A673 (cell line): Measurements from ENCODE around the gene FADS6. TPM values are rescaled to one million over a fixed set of nuclear protein-coding genes. Genes with fewer than 3 reads are reported as not detected.

Experiments used
- BruUV-seq: library from RNA; stranded (reverse); fragments of 400-500 nt; replicated peaks from 2 replicates; lab custom pipeline; 2021; lab: Mats Ljungman, UMichigan
- CTCF ChIA-PET: fragments of 300-600 bp; sonication (Branson Sonifier 250); formaldehyde crosslinking; loops from one replicate; lab custom pipeline; 2022; ENCODE audit warnings: antibody characterized with exemption; lab: Charles Lee
- POLR2A ChIA-PET: fragments of 300-600 bp; sonication (Branson Sonifier 250); formaldehyde crosslinking; loops from one replicate; lab custom pipeline; 2022; ENCODE audit warnings: antibody characterized with exemption; ENCODE audit not compliant: low non-redundant PET; lab: Charles Lee
- DNase-seq: peaks from one replicate; pipeline ENCODE4 v3.0.0-alpha.2; 2015; ENCODE audit warnings: low spot score
- H3K27ac ChIP-seq: fragments of 200-600 bp; sonication (generic); 2 replicates; pipeline ENCODE4 v1.5.1; 2016; ENCODE audit warnings: mixed run types, low read depth, mild to moderate bottlenecking, mixed read lengths, antibody characterized with exemption, low read length; ENCODE audit not compliant: poor library complexity, severe bottlenecking
- H3K27me3 ChIP-seq: fragments of 200-600 bp; sonication (generic); replicated peaks from 2 replicates; pipeline ENCODE4 v1.6.1; 2017; ENCODE audit warnings: mixed run types, low read depth, mild to moderate bottlenecking, mixed read lengths, antibody characterized with exemption, low read length; ENCODE audit not compliant: insufficient read depth, poor library complexity
- H3K36me3 ChIP-seq: fragments of 200-600 bp; sonication (generic); 2 replicates; pipeline ENCODE4 v1.6.1; 2016; ENCODE audit warnings: mixed run types, mild to moderate bottlenecking, mixed read lengths, antibody characterized with exemption, low read length; ENCODE audit not compliant: insufficient read depth, poor library complexity, severe bottlenecking
- H3K4me1 ChIP-seq: fragments of 200-600 bp; sonication (generic); 2 replicates; pipeline ENCODE4 v1.6.1; 2017; ENCODE audit warnings: mixed run types, mild to moderate bottlenecking, mixed read lengths, antibody characterized with exemption, low read length; ENCODE audit not compliant: insufficient read depth, poor library complexity, severe bottlenecking
- H3K4me3 ChIP-seq: fragments of 200-600 bp; sonication (generic); 2 replicates; pipeline ENCODE4 v1.5.1; 2016; ENCODE audit warnings: low read depth, mixed run types, mild to moderate bottlenecking, mixed read lengths, low read length; ENCODE audit not compliant: poor library complexity, severe bottlenecking
- H3K9me3 ChIP-seq: fragments of 200-600 bp; sonication (generic); 2 replicates; pipeline ENCODE4 v1.6.1; 2016; ENCODE audit warnings: mixed run types, low read depth, mild to moderate bottlenecking, mixed read lengths, antibody characterized with exemption, low read length; ENCODE audit not compliant: poor library complexity, severe bottlenecking
- EZH2 ChIP-seq: fragments of 200-600 bp; sonication (generic); IDR thresholded peaks from 2 replicates; pipeline ENCODE4 v1.6.1; 2017; ENCODE audit warnings: borderline replicate concordance, low read depth, mild to moderate bottlenecking, mixed read lengths, antibody characterized with exemption, low read length; ENCODE audit not compliant: poor library complexity, severe bottlenecking
- intact Hi-C: fragments of 100-400 bp; cut with micrococcal nuclease; formaldehyde crosslinking; loops from one replicate; pipeline ENCODE4 v1.10.0; 2022; ENCODE audit not compliant: unreplicated experiment
- total RNA-seq: library from RNA; stranded (reverse); gene quantifications from 2 replicates; pipeline ENCODE4 v1.2.3, GENCODE V29; 2021
- TF ChIP-seq, protein P1 (sequence below): fragments of 300-800, 200-600 bp; sonication (generic); conservative IDR thresholded peaks from 2 replicates; pipeline ENCODE4 v1.5.1; 2017; ENCODE audit warnings: low read depth, mild to moderate bottlenecking, antibody characterized with exemption, low read length, moderate library complexity, mixed read lengths

The FADS6 gene
- total RNA-seq, 1 experiment from 2014 or later, result not detected

DNA sequence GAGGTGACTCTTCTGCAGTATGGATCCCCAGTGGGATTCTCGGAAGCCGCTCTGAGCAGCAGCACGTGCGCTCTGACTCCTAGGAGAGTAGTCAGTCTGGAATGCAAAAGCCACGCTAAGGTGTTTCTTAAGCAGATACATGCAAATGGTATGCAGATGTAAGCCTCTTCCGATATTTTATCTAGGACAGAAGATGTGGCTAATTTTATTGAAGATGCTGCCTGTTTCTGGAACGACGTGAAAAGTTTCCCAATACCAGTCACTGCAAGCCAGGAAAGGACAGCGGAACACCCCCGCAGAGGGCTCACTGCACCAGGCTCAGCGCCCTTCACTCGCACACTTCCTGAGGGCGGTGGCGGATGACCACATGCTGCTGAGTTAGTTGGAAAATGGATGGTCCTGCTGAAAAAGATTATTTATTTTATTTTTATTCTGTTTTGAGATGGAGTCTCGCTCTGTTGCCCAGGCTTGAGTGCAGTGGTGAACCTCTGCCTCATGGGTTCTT, 10.1 kb downstream of the FADS6 start:
- BruUV-seq, result no TSS peak
- Histone ChIP-seq H3K9me3 (no peaks in the 10 kb centered on the region), H3K27me3 (peaks cover 2% of the 10 kb centered on the region), H3K4me3 (no peak overlapping the region), H3K36me3 (no peaks in the 10 kb centered on the region), H3K27ac (no peak overlapping the region), H3K4me1 (no peaks in the 10 kb centered on the region)
- ChIA-PET CTCF (no interaction called here), POLR2A (no interaction called here)
- TF ChIP-seq, protein P1, sequence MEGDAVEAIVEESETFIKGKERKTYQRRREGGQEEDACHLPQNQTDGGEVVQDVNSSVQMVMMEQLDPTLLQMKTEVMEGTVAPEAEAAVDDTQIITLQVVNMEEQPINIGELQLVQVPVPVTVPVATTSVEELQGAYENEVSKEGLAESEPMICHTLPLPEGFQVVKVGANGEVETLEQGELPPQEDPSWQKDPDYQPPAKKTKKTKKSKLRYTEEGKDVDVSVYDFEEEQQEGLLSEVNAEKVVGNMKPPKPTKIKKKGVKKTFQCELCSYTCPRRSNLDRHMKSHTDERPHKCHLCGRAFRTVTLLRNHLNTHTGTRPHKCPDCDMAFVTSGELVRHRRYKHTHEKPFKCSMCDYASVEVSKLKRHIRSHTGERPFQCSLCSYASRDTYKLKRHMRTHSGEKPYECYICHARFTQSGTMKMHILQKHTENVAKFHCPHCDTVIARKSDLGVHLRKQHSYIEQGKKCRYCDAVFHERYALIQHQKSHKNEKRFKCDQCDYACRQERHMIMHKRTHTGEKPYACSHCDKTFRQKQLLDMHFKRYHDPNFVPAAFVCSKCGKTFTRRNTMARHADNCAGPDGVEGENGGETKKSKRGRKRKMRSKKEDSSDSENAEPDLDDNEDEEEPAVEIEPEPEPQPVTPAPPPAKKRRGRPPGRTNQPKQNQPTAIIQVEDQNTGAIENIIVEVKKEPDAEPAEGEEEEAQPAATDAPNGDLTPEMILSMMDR, result no peak
- no peak for TF ChIP-seq EZH2
- intact Hi-C loops, result no loop called here
- no peak for DNase-seq

DNA sequence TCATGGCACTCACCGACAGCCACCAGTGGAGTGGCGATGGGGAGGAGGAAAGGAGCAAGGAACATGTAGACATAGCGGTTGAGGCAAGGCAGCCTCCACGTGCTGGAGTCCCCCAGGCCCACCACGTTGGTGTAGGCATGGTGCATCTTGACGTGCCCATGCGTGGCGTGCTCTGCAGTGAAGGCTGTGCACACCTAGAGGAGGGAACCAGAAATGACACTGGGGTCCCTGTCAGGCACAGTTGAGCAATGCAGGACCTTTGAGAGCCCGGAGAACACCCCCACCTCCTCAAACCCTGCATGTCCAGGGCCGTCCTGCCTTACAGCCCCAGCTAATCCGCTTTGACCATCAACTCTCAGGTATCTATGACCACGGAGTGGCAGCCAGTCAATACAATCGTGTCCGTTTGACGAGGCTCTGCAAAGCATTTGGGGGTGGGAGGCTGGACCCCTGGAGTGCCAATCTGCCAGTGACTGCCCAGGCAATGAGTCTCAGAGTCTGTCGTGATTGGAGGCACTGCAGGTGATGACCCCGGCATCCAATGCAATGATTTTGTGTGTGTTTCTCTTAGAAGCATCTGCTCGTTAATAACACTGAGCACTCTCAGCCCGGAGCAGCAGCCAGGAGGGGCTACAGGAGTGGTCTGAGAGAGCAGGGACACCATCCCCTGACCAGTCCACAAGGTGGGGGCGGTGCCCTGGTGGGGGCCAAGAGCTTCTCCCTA, 10.8 kb downstream of the FADS6 start:
- Histone ChIP-seq H3K4me1 (no peaks in the 10 kb centered on the region), H3K4me3 (no peak overlapping the region), H3K27ac (no peak overlapping the region), H3K27me3 (peaks cover 2% of the 10 kb centered on the region), H3K36me3 (no peaks in the 10 kb centered on the region), H3K9me3 (no peaks in the 10 kb centered on the region)
- intact Hi-C loops, result no loop called here
- no peak for DNase-seq
- ChIA-PET CTCF (interaction anchor here (1.1 kb wide), 1 partner anchor 79 kb away, joined by 3 read pairs; no protein-coding TSS in a partner anchor), POLR2A (no interaction called here)
- TF ChIP-seq, protein P1, result no peak
- TF ChIP-seq EZH2, result no peak
- no TSS peak for BruUV-seq

- CTCF ChIA-PET, result no interaction called here
- H3K4me1 ChIP-seq, result no peaks in the 10 kb centered on the region
- POLR2A ChIA-PET, result no interaction called here
- H3K27ac ChIP-seq, result no peak overlapping the region
- no peaks in the 10 kb centered on the region for H3K9me3 ChIP-seq
- H3K4me3 ChIP-seq, result no peak overlapping the region
- no peaks in the 10 kb centered on the region for H3K27me3 ChIP-seq
- no peaks in the 10 kb centered on the region for H3K36me3 ChIP-seq
- no peak for DNase-seq
- no peak for TF ChIP-seq EZH2
- TF ChIP-seq, protein P1, result no peak
- BruUV-seq, result no TSS peak
- intact Hi-C loops, result no loop called here
Measured at GRCh38 chr17:74881073-74881472, 12.4 kb downstream of the FADS6 start.
